ENCODE measurements around the gene PMEPA1. TPM values are rescaled to one million over a fixed set of nuclear protein-coding genes. Genes with fewer than 3 reads are reported as not detected.
A peak's percentile ranks its signal among the peaks of the same experiment; 100 is the strongest.

PMEPA1 gene
- total RNA-seq, 4 donors from 2014 or later = 3.3 to 5.5 (median 4.6) TPM

- Histone ChIP-seq H3K9me3 (no peaks in the 10 kb centered on the region), H3K36me3 (no peaks in the 10 kb centered on the region), H3K4me1 (peaks cover 0 to 22% (median 12%) of the 10 kb centered on the region in 4 donors), H3K27ac (no peak overlapping the region), H3K4me3 (no peak overlapping the region), H3K27me3 (no peaks in the 10 kb centered on the region)
- no peak for DNase-seq
- TF ChIP-seq POLR2A (IDR thresholded peaks at IDR 0.05) (no peak), CTCF (IDR thresholded peaks at IDR 0.05) (no peak)
These were observed 8.2 kb downstream of the PMEPA1 start for GRCh38 chr20:57701651-57702050.

DNA sequence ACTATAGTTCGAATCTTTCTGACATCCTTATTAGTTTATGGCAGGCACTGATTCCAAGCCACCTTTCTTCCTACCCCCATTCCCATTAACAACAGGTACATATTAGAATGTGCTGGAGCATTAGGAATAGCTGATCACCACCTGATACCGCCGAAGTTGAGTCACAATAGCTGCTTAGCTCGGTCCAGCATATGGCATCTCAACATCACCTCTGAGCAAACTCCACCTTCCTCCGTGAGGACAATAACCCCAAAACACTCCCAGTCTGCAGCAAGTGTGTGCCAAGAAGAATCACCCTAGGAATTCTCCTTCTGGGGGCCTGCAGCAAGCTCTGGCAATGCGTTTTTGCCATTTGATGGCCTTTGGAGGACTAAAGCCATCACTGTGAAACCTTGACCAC lies 8.7 kb downstream of the PMEPA1 start:
- H3K27me3 ChIP-seq = no peaks in the 10 kb centered on the region
- H3K9me3 ChIP-seq = no peaks in the 10 kb centered on the region
- H3K4me3 ChIP-seq = no peak overlapping the region
- H3K36me3 ChIP-seq = no peaks in the 10 kb centered on the region
- H3K4me1 ChIP-seq = peaks cover 0 to 27% (median 12%) of the 10 kb centered on the region in 4 donors
- TF ChIP-seq CTCF (IDR thresholded peaks at IDR 0.05) (no peak), POLR2A (IDR thresholded peaks at IDR 0.05) (no peak)
- H3K27ac ChIP-seq = no peak overlapping the region
- DNase-seq = no peak

DNA sequence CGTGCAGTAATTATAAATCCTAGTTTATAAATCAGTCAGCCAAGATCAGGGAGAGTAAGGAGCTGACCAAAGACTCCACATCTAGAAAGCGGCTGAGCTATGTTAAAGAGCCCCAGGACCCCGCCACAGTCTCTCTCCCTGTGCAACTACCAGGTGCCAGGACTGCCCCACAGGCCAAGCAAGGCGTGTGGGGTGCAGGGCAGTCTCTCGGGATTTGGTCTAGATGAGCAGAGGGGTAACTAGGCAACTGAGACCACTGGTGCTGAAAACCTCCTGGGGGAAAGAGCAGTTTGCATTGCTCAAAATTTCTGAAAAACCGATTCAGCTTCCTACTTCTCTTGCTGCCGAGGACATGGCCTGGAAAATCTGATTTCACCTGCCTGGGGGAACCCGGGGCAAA lies 10.4 kb downstream of the PMEPA1 start:
- DNase-seq = peak in 2 of 3 donors; percentile 59 to 66
- H3K4me3 ChIP-seq = no peak overlapping the region
- H3K9me3 ChIP-seq = no peaks in the 10 kb centered on the region
- H3K36me3 ChIP-seq = no peaks in the 10 kb centered on the region
- H3K27ac ChIP-seq = no peak overlapping the region
- H3K27me3 ChIP-seq = no peaks in the 10 kb centered on the region
- peaks cover 0 to 30% (median 12%) of the 10 kb centered on the region in 4 donors for H3K4me1 ChIP-seq
- no peak for TF ChIP-seq POLR2A (IDR thresholded peaks at IDR 0.05)
- TF ChIP-seq CTCF (IDR thresholded peaks at IDR 0.05) = no peak

GRCh38 chr20:57698867-57699275 lies 10.9 kb downstream of the PMEPA1 start:
- no peak for TF ChIP-seq CTCF (IDR thresholded peaks at IDR 0.05)
- TF ChIP-seq POLR2A (IDR thresholded peaks at IDR 0.05) = no peak
- no peak for DNase-seq
- H3K27ac ChIP-seq = peak overlapping the region in 2 of 4 donors; percentile 53 to 75

DNA sequence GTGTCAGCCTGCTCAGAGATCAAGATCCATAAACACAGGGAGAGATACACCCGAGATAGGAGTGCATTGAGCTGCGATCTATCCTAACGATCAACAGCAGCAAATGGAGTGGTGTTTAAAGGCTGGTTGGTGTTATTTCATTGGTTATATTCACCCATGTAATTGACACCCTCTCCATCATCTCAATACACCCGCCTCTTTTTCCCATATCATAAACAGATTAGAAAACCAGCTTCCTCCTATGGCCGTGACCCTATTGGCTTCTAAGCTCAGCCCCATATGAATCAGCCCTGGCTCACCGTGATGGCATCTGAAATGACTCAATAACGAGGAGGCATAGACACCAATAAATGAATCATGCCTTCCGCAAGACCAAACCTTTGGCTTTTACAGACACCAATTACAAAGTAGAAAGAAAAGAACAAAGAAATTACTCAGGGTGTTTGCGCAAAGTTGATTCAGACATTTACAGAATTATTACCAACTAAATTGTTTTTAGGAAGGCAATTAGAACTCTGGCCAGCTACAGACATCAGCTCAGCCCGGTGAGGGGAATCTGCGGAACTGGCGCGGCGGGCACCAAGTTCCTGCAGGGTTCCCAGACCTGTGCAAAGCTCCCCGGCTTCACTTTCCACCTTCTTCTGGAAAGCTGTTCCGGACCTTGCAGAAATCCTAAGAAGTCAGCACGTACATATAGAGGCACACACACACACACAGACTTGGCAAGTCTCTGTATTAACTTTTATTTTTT lies 11.5 kb downstream of the PMEPA1 start:
- Histone ChIP-seq H3K36me3 (no peaks in the 10 kb centered on the region), H3K9me3 (no peaks in the 10 kb centered on the region), H3K4me1 (peaks cover 0 to 40% (median 11%) of the 10 kb centered on the region in 4 donors), H3K27me3 (no peaks in the 10 kb centered on the region), H3K4me3 (no peak overlapping the region), H3K27ac (peak overlapping the region in 2 of 4 donors; percentile 68 to 81)
- TF ChIP-seq POLR2A (IDR thresholded peaks at IDR 0.05) (no peak), CTCF (IDR thresholded peaks at IDR 0.05) (no peak)
- peak in 2 of 3 donors; percentile 63 to 86 for DNase-seq

More at GRCh38 chr20:57698867-57699275, 10.9 kb downstream of the PMEPA1 start:
- Histone ChIP-seq H3K4me3 (no peak overlapping the region), H3K27me3 (no peaks in the 10 kb centered on the region), H3K36me3 (no peaks in the 10 kb centered on the region), H3K9me3 (no peaks in the 10 kb centered on the region), H3K4me1 (peaks cover 0 to 34% (median 12%) of the 10 kb centered on the region in 4 donors)

All from Peyer's patch (tissue), 4 donors.